Measurements from ENCODE around the gene SLC25A41. TPM values are rescaled to one million over a fixed set of nuclear protein-coding genes. Genes with fewer than 3 reads are reported as not detected.

The SLC25A41 gene
- total and polyA plus RNA-seq, 9 of the 15 experiments (the other 6 are each of a cell fraction or from before 2014, with no cell fraction given), result 0.08 to 4.2 (median 1.6) TPM

- TF ChIP-seq LEF1 (IDR thresholded peaks at IDR 0.05), result peak; percentile 92
- TF ChIP-seq ARID3B (CRISPR knock-in tag; IDR thresholded peaks at IDR 0.05; ENCODE audit: borderline replicate concordance), result no peak
- peak; percentile 54; the same call in 1 of the 2 replicates for TF ChIP-seq NR2C2 (CRISPR knock-in tag; IDR thresholded peaks at IDR 0.05)
- peak; percentile 84 for TF ChIP-seq NR2C2 (tag; IDR thresholded peaks at IDR 0.05)
- TF ChIP-seq ZNF212 (CRISPR knock-in tag; IDR thresholded peaks at IDR 0.05), result 0 out of 2 replicates have a peak, but pooled peaks have one; percentile 10
- TF ChIP-seq RREB1 (CRISPR knock-in tag; IDR thresholded peaks at IDR 0.05), result peak; percentile 21; the same call in 1 of the 2 replicates
- no peak for TF ChIP-seq HNRNPK (IDR thresholded peaks at IDR 0.05; ENCODE audit: low read depth, low read length, poor library complexity, severe bottlenecking)
- TF ChIP-seq KAT2B (IDR thresholded peaks at IDR 0.05; ENCODE audit: low read depth, low read length), result no peak
- TF ChIP-seq ZNF707 (CRISPR knock-in tag; conservative IDR thresholded peaks at IDR 0.05), result peak; percentile 4; the same call in 1 of the 2 replicates
- TF ChIP-seq MCM5 (IDR thresholded peaks at IDR 0.05; ENCODE audit: low read depth), result no peak
- TF ChIP-seq NEUROD1 (IDR thresholded peaks at IDR 0.05; ENCODE audit: borderline replicate concordance, low read depth, low read length, partially characterized antibody), result peak; percentile 99
- TF ChIP-seq YBX1 (IDR thresholded peaks at IDR 0.05), result no peak
- TF ChIP-seq TRIM24 (IDR thresholded peaks at IDR 0.05), result peak in 1 of 2 experiments; percentile 47; a peak in 1 of 4 replicates
- peak; percentile 84; the same call in 1 of the 2 replicates for TF ChIP-seq ERF (CRISPR knock-in tag; IDR thresholded peaks at IDR 0.05)
- no peak for TF ChIP-seq ARID1B (IDR thresholded peaks at IDR 0.05)
- peak; percentile 94 for TF ChIP-seq TFAP4 (CRISPR knock-in tag; IDR thresholded peaks at IDR 0.05; ENCODE audit: borderline replicate concordance)
- peak in 2 of 3 experiments; percentile 44 to 68 for TF ChIP-seq YY1 (IDR thresholded peaks at IDR 0.05; ENCODE audit: borderline replicate concordance in 1 of 3, control insufficient read depth in 1 of 3, extremely low read depth in 1 of 3, insufficient read depth in 3 of 3, insufficient read length in 1 of 3, insufficient replicate concordance in 2 of 3, low read depth in 1 of 3, low read length in 2 of 3)
- peak; percentile 78 to 94 for TF ChIP-seq TEAD1 (CRISPR knock-in tag; IDR thresholded peaks at IDR 0.05)
Measured at GRCh38 chr19:6424939-6425731, 8.4 kb downstream of the SLC25A41 start (continued).
